HG03103 (cell line): ENCODE measurements around the gene SETMAR.
"Not testable (repeated sequence)": the region's sequence is repeated elsewhere in the genome, so short reads cannot be mapped to it uniquely, and the experiment has no call there.

Experiments
- ATAC-seq: cut with Tn5 transposase; IDR thresholded peaks from one replicate; pipeline ENCODE4 v1.9.1; 2021; ENCODE audit warnings: low read depth; ENCODE audit not compliant: unreplicated experiment

Gene SETMAR

DNA sequence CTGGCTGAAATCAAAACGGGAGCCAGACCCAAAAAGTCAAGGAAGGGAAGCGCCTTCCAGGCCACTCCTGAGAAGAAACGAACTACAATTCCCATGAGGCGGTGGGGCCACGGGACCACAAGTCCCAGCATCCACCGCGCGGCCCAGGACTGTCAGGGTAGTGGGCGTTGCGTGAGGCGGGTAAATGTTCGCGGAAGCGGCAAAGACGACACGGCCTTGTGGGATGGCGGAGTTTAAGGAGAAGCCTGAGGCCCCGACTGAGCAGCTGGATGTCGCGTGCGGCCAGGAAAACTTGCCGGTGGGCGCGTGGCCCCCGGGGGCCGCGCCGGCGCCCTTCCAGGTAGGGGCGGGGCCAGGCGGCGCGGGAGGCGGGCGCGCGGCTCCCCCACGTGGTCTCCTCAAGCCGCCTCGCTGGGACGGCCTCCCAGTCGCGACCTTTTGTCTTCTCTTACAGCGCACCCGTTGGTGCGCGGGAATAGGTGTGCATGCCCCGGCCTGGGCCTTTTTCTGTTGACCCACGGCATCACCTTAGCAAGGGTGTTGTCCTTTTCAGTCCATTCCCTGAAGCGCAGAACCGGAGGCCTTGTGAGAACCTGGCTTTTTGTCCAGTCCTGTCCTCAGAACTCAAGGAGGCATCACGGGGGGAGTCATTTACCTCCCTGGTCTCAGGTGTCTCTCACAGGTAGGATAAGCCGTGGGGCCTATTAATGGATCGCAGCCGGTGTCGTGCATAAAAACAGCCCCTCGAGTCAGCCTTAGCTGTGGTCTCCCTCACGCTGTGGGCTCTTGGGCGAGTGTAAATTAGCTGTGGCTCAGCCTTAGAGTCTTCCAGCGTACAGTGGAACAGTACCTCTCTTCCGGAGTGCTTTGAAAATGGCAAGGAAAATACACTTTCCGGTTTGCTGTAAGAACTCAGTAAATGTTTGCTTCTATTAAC lies at the start of gene SETMAR:
SETMAR (plus strand) TSS at position 183 of the 937 bp plus-strand sequence; CDS start at position 185, 2 bp downstream.
- ATAC-seq = peak; percentile 96

DNA sequence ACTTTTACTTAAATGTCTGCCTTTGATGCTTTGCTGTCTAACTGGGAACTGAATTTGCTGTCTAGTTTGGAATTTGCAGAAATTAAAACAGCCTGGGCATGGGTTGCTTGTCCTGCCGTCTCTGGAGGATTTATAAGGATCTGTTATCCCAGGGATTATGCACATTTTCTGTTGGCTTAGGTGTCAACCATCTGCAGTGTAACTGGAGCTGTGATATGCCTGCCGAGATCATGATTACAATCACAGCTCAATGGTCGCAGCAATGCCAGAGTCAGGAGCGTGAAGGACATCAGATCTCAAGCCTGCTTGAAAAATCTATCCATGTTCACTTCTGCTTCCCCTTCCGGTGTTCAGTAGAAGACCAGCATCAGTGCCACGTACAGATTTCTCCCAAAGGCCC lies 41.8 kb upstream of the SETMAR start:
- ATAC-seq = no peak

- ATAC-seq = no peak
Measured at GRCh38 chr3:4264040-4264439, 39.1 kb upstream of the SETMAR start.

DNA sequence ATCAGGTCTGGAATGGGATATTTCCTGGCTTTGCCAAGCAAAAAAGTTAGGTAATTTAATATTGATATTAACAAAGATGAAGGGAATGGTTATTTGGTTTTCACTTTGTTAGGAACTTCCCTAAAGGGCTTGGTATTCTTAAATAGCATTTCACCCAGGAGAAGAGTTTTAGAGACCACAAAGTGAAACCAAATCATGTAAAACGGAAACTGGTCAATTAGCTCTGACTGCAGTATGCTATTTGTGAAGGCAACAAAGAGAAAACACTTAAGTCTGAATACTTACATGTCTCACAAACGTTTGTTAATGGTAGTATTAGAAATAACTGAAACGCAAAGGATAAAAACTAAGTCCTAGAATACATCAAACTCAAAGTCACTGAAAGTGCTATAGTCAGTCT lies 32.4 kb upstream of the SETMAR start:
- peak; percentile 78 for ATAC-seq

DNA sequence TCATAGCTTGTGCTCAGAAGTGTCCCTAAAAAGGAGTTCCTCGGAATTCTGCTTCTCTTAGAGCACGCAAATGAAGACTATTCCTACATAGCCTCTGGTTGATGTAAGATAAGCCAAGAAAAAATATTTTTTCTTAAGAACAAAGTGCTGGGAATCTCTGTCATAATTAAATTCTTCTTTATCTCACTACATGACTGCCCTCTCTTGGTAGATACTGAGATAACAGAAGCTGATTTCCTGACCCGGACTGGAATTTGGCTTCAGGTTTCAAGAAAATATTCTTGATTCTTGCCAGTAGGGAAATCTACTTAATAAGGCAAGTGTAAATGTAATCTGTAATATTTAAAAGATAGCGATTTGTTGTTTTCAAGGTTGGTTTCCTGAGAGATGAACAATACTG lies 31.3 kb upstream of the SETMAR start:
- ATAC-seq = no peak

DNA sequence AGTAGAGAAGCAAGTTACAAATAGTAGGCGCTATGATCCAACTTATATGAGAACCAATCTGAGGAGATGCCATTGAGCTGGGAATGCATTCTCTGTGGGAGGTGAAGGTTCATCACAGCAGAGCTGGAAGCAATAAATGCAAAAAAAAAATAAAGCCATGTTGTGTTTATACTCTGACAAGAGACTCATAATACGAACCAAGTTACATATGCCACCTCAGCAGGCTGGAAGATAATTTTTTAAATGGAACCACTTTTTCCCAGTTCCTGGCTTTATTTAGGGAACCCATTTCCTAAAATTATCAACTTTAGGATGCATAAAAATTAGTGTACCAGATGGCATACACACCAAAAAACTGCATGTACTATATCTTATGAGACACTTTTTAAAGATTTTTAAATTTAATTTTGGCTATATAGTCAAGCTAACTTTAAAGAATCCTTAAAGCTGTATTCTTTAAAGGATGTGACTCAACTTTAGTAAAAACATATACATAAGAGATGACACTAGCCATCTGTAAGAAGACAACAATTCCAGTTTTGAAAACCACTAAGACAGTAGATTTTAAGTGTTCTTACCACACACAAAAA lies 23.6 kb upstream of the SETMAR start:
- ATAC-seq = no peak

DNA sequence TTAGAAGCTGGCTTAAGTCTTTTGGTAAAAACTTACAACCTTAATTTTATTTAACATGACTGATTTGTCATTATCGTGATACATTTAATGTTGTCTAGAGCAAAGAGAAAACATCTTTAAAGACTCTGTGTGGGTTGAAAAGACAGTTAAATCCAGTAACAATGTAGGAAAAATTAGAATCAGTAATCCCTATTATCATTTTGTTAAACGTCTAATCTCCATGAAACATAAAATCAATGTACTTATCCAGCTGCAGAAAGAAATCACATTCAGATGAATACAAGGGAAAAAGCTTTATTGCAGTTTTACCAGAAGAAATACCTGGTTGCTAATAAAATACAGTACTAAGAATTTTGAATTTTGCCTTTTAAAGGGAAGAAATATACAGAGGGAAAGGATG lies 21.2 kb upstream of the SETMAR start:
- ATAC-seq = no peak

- no peak for ATAC-seq
Measured at GRCh38 chr3:4284865-4285264, 18.3 kb upstream of the SETMAR start.

DNA sequence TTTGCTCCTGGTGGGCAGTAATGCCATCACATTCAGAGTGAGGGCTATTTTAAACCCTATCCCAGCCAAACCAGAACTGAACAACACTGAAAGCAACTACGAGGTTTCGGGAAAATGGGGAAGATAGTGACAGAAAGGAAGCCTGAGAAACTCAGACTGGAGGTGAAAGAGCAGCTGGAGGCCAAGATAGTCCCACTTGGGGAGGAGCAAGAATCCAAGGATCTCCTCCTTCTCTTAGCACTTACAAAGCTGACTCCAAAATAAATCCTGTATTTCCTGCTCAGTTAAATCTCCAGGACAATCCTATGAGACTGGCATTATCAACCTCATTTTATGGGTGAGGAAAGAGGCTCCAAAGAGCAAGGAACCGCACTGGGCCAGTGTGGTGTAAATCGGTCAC lies 14.1 kb upstream of the SETMAR start:
- ATAC-seq = no peak

DNA sequence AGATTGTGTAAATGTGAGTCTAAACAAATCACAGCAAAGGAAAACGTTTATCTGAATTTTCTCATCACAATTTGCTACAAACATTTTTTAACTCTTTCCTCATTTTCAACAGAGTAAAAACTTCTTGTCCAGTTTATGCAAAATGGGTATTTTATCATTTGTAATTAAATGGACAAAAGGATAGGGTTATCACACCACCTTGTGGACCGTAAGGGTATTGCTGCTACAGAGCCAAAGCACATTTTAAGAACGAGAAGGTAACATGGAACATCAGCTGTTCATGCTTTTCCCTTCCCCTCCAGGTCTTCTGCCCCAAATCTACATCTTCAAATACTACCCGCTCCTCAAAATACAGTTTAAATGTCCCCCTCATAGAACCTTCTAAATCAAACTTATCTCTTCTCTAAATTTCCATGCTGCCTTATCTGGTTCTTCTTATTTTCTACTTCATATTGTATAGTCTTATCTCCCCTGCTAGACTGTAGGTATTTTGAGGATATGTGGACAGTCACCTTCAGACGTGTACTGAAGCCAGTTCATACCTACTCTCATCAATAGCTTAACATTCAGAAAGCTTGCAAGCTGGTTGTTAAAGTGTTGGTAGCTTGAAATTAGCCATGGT lies 12.8 kb upstream of the SETMAR start:
- ATAC-seq = peak; percentile 86

GRCh38 chr3:4292301-4292700 lies 10.9 kb upstream of the SETMAR start:
- ATAC-seq = no peak

DNA sequence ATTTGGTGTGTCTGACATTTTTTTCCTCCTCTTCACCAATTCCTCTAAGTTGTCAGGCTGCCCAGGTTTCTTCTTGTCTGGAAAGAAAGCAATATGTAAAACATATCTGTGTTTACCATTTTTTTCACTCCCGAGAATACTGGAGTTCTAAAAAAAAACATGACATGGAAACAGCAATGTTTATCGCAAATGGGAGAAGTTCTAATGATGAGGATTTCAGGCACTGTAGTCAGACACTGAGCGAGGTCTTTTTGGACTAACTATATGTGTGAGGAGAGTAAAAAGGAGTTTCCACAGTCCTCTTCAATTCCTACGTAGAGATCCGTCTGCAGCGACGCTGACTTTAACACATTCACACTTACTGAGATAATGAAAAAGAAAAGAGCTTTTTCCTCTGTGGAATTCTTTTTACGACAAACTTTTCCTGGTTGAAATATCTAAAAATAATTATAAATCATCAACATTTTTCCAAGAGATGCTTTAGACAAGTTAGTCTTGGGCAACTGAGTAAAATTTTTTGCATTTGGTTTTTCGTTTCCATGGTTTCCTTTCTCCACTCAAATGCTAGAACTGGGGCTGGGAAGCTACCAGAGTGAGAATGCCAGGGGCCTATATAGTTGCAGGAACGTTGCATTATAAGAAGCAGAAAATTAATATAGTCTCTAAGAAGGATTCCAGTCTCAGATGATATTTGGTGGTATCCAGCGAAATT lies 8.4 kb upstream of the SETMAR start:
- ATAC-seq = no peak

DNA sequence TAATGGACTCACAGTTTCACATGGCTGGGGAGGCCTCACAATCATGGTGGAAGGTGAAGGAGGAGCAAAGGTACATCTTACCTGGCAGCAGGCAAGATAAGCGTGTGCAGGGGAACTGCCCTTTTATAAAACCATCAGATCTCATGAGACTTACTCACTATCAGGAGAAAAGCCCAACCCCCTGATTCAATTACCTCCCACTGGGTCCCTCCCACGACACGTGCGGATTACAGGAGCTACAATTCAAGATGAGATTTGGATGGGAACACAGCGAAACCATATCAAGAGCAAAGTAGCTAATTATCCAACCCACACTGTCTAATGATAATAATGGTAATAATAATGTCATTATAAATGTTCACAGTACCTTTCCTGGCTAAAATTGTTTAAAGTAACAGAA lies 6.7 kb upstream of the SETMAR start:
- not testable (repeated sequence) for ATAC-seq

DNA sequence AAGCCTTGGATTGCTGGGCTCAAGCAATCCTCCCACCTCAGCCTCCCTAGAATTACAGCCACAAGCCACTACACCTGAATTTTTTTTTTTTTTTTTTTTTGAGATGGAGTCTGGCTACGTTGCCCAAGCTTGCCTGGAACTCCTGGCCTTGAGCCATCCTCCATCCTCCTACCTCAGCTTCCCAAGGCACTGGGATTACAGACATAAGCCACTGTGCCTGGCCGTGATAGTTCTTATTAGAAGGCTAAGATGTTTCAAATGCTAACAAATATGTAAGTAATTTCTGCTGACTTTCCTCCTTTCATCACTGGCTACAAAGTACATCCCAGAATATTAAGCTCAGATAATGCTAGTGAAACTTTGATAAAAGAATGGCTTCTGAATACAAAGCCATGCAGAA lies 5.7 kb upstream of the SETMAR start:
- ATAC-seq = no peak

DNA sequence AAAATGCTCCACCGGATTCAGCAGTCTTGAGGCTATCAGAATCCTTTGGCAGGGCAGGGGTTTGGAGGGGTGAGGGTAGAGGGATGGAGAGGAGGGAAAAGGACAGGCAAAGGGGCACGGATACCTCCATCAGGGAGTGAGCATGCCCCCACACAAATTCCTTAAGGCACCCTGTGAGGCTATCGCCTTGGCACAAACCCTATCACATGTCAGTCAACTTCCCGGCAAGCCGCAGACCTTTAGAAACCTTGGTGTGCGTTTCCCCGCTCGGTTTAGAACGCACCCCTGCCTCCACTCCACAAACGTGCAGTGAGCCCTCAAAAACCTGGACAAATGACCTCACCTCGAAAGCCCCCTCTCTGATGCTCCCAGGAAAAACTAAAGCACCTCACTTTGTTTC lies 422 bp upstream of the SETMAR start:
- no peak for ATAC-seq

DNA sequence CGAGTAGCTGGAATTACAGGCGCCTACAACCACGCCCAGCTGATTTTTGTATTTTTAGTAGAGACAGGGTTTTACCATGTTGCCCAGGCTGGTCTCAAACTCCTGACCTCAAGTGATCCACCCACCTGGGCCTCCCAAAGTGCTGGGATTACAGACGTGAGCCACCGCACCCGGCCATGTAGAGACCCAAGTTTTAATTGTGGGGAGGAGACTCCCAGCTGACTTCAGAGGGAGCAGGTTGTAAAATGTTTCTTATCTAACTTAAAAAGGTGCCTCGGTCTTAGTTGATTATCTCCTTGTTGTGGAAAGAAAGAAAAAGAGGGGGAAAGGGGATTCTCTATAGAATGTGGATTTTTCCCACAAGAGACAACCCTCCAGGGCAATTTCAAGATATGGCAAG lies 2.0 kb downstream of the SETMAR start:
- ATAC-seq = not testable (repeated sequence)

GRCh38 chr3:4306091-4306490 lies 2.9 kb downstream of the SETMAR start:
- no peak for ATAC-seq

- ATAC-seq = no peak
Measured at GRCh38 chr3:4306860-4307259, 3.7 kb downstream of the SETMAR start.

GRCh38 chr3:4309491-4310128 lies 6.4 kb downstream of the SETMAR start:
- no peak for ATAC-seq

DNA sequence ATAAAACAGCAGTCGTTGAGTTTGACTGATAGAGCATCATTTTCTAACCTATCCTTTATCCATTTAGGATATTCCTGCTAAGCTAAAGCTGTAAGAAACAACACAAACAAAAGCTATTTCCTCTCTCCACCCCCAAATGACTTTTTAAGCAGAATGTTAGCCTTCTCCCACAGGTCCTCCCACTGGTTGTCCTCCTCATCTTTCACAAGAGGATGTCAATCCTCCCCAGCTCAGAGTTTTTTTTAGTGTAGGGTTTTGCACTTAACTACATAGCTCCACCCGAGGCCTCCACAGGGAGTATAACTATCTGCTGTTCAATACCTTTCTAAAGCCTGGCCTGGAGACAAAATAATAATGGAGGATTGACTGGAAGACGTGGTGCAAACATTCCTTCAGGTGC lies 7.8 kb downstream of the SETMAR start:
- no peak for ATAC-seq
